HepG2 (cell line): ENCODE measurements around the gene SCUBE1. TPM values are rescaled to one million over a fixed set of nuclear protein-coding genes. Genes with fewer than 3 reads are reported as not detected.
A peak's percentile ranks its signal among the peaks of the same experiment; 100 is the strongest.

ENCODE experiments used
- ATAC-seq: fragments of 200-7000 bp; cut with Tn5 transposase; 3 replicates; pipeline ENCODE4 v1.9.1; 2020; ENCODE audit warnings: mild to moderate bottlenecking, moderate library complexity
- BruUV-seq: library from RNA; stranded (reverse); fragments of 400-500 nt; replicated peaks from 2 replicates; lab custom pipeline; 2021; lab: Mats Ljungman, UMichigan
- CTCF ChIA-PET: fragments of 300-600 bp; formaldehyde crosslinking; extraction: SDS; loops from one replicate; lab custom pipeline; 2021; ENCODE audit warnings: low total read pairs, inconsistent platforms, low intra/inter-chr PET ratio; lab: Yijun Ruan, JAX
- POLR2A ChIA-PET: fragments of 350-600 bp; sonication (Branson Sonifier 250); formaldehyde crosslinking; loops from one replicate; lab custom pipeline; 2020; ENCODE audit warnings: antibody characterized with exemption, inconsistent platforms; lab: Yijun Ruan, JAX
- DNase-seq: peaks from one replicate; pipeline ENCODE4 v3.0.0-alpha.2; 2015; ENCODE audit warnings: low spot score
- FAIRE-seq: peaks from 3 replicates; lab custom pipeline; 2011; peaks lifted over from hg19 to GRCh38; lab: Jason Lieb, UNC
- H2AFZ ChIP-seq: one replicate; pipeline ENCODE4 v1.6.1; 2011; ENCODE audit warnings: low read length, inconsistent platforms
- H3K27ac ChIP-seq: fragments of 300-600 bp; 3 replicates; pipeline ENCODE4 v1.8.0; 2011; ENCODE audit warnings: mixed run types, mild to moderate bottlenecking, mixed read lengths, low read length, inconsistent platforms; ENCODE audit not compliant: insufficient read depth; ENCODE audit errors: extremely low read length
- H3K27me3 ChIP-seq, 2 experiments: fragments of 200-600 bp in 1 of 2; 2 replicates in 1 of 2; 3 replicates in 1 of 2; pipeline versions ENCODE4 v1.6.0 to v1.8.0; 2011; ENCODE audit warnings: low read length in 2 of 2, mild to moderate bottlenecking in 2 of 2, moderate library complexity in 2 of 2, inconsistent platforms in 1 of 2; ENCODE audit not compliant: insufficient read depth in 2 of 2, control insufficient read depth in 1 of 2
- H3K36me3 ChIP-seq, 2 experiments: fragments of 200-600 bp in 1 of 2; replicated peaks in 1 of 2; 2 replicates in 1 of 2; 3 replicates in 1 of 2; pipeline versions ENCODE4 v1.5.1 to v1.8.0; 2011; ENCODE audit warnings: low read length in 2 of 2, inconsistent platforms in 1 of 2; ENCODE audit not compliant: insufficient read depth in 2 of 2, control insufficient read depth in 1 of 2
- H3K4me1 ChIP-seq: 2 replicates; pipeline ENCODE4 v1.5.1; 2012; ENCODE audit warnings: low read length, inconsistent platforms; ENCODE audit not compliant: insufficient read depth
- H3K4me2 ChIP-seq: 2 replicates; pipeline ENCODE4 v1.6.0; 2011; ENCODE audit warnings: low read depth, low read length, inconsistent platforms
- H3K4me3 ChIP-seq, 3 experiments: fragments of 200-600 bp in 1 of 3; sonication (generic), shearing (Covaris generic) in 1 of 3; replicated peaks in 1 of 3; 2 replicates each; pipeline ENCODE4 v1.5.1; 2011 to 2016; ENCODE audit warnings: low read length in 3 of 3, inconsistent platforms in 2 of 3, low read depth in 2 of 3, mild to moderate bottlenecking in 2 of 3, control low read depth in 1 of 3, mixed read lengths in 1 of 3; ENCODE audit not compliant: insufficient read depth in 1 of 3
- H3K79me2 ChIP-seq: one replicate; pipeline ENCODE4 v1.6.1; 2011; ENCODE audit warnings: low read length, inconsistent platforms; ENCODE audit not compliant: insufficient read depth
- H3K9ac ChIP-seq: 2 replicates; pipeline ENCODE4 v1.6.0; 2011; ENCODE audit warnings: mild to moderate bottlenecking, low read depth, low read length, inconsistent platforms; ENCODE audit not compliant: insufficient read depth
- H3K9me3 ChIP-seq: 2 replicates; pipeline ENCODE4 v1.5.1; 2012; ENCODE audit warnings: mild to moderate bottlenecking, low read length
- H4K20me1 ChIP-seq: 2 replicates; pipeline ENCODE4 v1.6.0; 2011; ENCODE audit warnings: inconsistent platforms, mild to moderate bottlenecking, low read length, moderate library complexity; ENCODE audit not compliant: insufficient read depth
- HES4 ChIP-seq: sonication (generic); formaldehyde crosslinking; IDR thresholded peaks from 2 replicates; pipeline ENCODE4 v1.9.0; 2021; ENCODE audit warnings: mild to moderate bottlenecking, missing genetic modification reagents, borderline replicate concordance
- HNF1B ChIP-seq: sonication (generic); formaldehyde crosslinking; IDR thresholded peaks from 2 replicates; pipeline ENCODE4 v1.5.1; 2020; ENCODE audit warnings: mild to moderate bottlenecking, moderate library complexity, missing genetic modification reagents
- JUNB ChIP-seq: sonication (generic); formaldehyde crosslinking; IDR thresholded peaks from 2 replicates; pipeline ENCODE4 v1.8.0; 2022; ENCODE audit warnings: missing genetic modification reagents, mild to moderate bottlenecking, borderline replicate concordance
- THYN1 ChIP-seq: sonication (generic); formaldehyde crosslinking; IDR thresholded peaks from 2 replicates; pipeline ENCODE4 v1.8.1; 2023; ENCODE audit warnings: low read depth, mild to moderate bottlenecking, moderate library complexity, missing genetic modification reagents, borderline replicate concordance
- ZNF350 ChIP-seq: sonication (generic); formaldehyde crosslinking; IDR thresholded peaks from 2 replicates; pipeline ENCODE4 v1.4.0; 2020; ENCODE audit warnings: mild to moderate bottlenecking, low read depth, missing genetic modification reagents, borderline replicate concordance
- ZNF629 ChIP-seq: sonication (generic); formaldehyde crosslinking; conservative IDR thresholded peaks from 2 replicates; pipeline ENCODE4 v1.5.0; 2020; ENCODE audit warnings: missing genetic modification reagents
- WGBS: methylation state at CpG from one replicate; pipeline ENCODE4 v1.1.6; 2017; ENCODE audit warnings: low lambda C conversion rate; 5-methylcytosine and 5-hydroxymethylcytosine counted together
- in situ Hi-C: cut with HindIII; loops from 2 replicates; pipeline ENCODE4 v1.10.0; 2017; ENCODE audit warnings: low pct_unique_long_range_greater_than_20kb; ENCODE audit not compliant: extremely low pct_ligation_motif_present
- intact Hi-C: fragments of 100-400 bp; cut with micrococcal nuclease; formaldehyde crosslinking; loops from one replicate; pipeline ENCODE4 v1.10.0; 2022; ENCODE audit not compliant: unreplicated experiment
- polyA plus RNA-seq, 8 experiments: library from polyadenylated mRNA; depleted of rRNA in 3 of 8; stranded (reverse) in 7 of 8; unstranded in 1 of 8; fragments of >200 nt; fragmentation: Illumina TruSeq in 4 of 8; extraction: Trizol in 4 of 8; gene quantifications; 2 replicates each; pipeline versions ENCODE4 v1.2.1 to v1.2.3, GENCODE V29; 2011 to 2016; ENCODE audit warnings: low read depth in 4 of 8, missing spikeins in 1 of 8, mixed read lengths in 1 of 8; ENCODE audit not compliant: insufficient read depth in 1 of 8
- total RNA-seq, 5 experiments: library from RNA; depleted of rRNA; stranded (reverse); fragments of >200 nt; fragmentation: Illumina TruSeq; extraction: Trizol; gene quantifications; 2 replicates each; pipeline ENCODE4 v1.2.3, GENCODE V29; 2016; ENCODE audit warnings: low read depth in 1 of 5
- TF ChIP-seq, protein P1 (sequence below), 2 experiments: IDR thresholded peaks; 2 replicates each; pipeline ENCODE4 v1.6.1; 2011 to 2012; ENCODE audit warnings: low read length in 2 of 2, borderline replicate concordance in 1 of 2, low read depth in 1 of 2, mild to moderate bottlenecking in 1 of 2, moderate library complexity in 1 of 2
- TF ChIP-seq, protein P2 (sequence below): sonication (generic); formaldehyde crosslinking; IDR thresholded peaks from 2 replicates; pipeline ENCODE4 v1.5.0; 2020; ENCODE audit warnings: mild to moderate bottlenecking, missing genetic modification reagents, moderate library complexity

SCUBE1 gene
- total and polyA plus RNA-seq, 2 of the 13 experiments (the other 11 are each of a cell fraction or from before 2014, with no cell fraction given): under 0.01 to 0.05 TPM

DNA sequence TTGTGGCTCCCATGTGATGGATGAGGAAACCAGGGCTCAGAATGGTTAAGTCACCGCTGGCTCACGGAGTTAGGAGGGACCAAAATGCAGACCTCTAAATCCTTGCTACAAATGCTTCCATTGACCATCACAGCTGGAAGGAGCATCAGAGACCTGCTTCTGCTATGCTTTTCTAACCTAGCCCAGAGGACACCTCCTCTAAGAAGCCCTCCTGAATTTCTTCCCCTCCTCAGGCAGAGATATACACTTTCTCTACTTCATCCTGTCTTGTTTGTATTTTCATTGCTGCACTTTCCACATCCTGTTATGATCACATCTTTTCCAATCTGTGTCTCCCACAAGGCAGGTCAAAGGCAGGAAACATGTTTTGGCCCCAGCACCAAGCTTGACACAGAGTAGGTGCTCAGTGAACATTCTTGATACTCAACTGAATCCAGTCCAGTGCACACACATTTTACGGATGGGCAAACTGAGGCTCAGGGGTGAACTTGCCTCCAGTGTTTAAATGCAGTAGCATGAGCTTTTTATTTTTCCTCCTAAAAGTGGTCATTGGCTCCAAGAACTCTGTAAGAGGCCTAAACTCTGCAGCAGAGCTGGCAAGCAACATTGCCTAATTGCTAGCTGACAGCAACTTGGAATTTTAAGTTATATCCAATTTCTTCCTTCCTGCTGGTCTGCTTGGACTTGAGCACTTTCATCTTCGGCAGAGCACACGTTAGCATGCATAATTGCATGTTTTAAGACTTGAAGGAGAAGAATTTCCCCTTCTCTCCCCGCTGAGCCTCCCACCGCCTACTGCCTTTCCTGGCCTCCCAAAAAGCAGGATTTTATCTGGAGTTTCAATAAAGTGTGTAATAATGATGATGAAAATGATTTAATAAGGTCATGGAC, 12.7 kb downstream of the SCUBE1 start:
- BruUV-seq: no TSS peak

DNA sequence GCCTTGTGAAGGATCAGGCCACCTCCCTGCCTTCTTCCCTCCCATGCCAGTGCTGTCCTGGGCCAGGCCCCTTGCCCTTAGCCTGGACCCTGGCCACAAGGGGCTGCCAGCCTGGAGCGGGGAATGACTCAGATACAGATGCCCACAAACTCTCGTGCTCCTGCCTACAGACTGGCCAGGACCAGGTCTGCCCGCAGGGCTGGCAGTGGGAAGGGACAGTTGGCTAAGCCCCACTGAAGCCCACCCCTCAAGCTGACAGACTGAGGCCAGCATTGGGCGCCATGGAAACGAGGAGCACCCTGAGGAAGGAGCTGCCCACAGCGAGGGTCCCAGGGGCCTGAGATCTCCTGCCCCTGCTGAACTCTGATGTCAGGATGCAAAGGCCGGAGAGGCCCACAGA, 14.1 kb downstream of the SCUBE1 start:
- in situ Hi-C loops: no loop called here
- no peak for ATAC-seq
- CTCF ChIA-PET: no interaction called here
- no peaks in the 10 kb centered on the region for H4K20me1 ChIP-seq
- intact Hi-C loops: no loop called here
- H2AFZ ChIP-seq: no peak overlapping the region
- H3K9me3 ChIP-seq: no peaks in the 10 kb centered on the region
- FAIRE-seq: no peak
- WGBS: no CpG with 5 or more reads among the region's 7 CpGs
- no peak for DNase-seq
- no peak overlapping the region for H3K27ac ChIP-seq
- H3K27me3 ChIP-seq: peaks cover 1 to 63% of the 10 kb centered on the region in 2 experiments; a peak in 3 of 5 replicates
- no TSS peak for BruUV-seq
- H3K9ac ChIP-seq: no peak overlapping the region
- H3K4me1 ChIP-seq: peaks cover 6% of the 10 kb centered on the region; the same call in 1 of the 2 replicates
- H3K4me2 ChIP-seq: no peak overlapping the region
- POLR2A ChIA-PET: no interaction called here
- no peaks in the 10 kb centered on the region for H3K36me3 ChIP-seq
- H3K4me3 ChIP-seq: no peak overlapping the region
- H3K79me2 ChIP-seq: no peaks in the 10 kb centered on the region
- TF ChIP-seq JUNB: no peak
- TF ChIP-seq HNF1B (CRISPR knock-in tag): no peak
- no peak for TF ChIP-seq HES4
- TF ChIP-seq ZNF350 (CRISPR knock-in tag): no peak
- TF ChIP-seq, protein P1, sequence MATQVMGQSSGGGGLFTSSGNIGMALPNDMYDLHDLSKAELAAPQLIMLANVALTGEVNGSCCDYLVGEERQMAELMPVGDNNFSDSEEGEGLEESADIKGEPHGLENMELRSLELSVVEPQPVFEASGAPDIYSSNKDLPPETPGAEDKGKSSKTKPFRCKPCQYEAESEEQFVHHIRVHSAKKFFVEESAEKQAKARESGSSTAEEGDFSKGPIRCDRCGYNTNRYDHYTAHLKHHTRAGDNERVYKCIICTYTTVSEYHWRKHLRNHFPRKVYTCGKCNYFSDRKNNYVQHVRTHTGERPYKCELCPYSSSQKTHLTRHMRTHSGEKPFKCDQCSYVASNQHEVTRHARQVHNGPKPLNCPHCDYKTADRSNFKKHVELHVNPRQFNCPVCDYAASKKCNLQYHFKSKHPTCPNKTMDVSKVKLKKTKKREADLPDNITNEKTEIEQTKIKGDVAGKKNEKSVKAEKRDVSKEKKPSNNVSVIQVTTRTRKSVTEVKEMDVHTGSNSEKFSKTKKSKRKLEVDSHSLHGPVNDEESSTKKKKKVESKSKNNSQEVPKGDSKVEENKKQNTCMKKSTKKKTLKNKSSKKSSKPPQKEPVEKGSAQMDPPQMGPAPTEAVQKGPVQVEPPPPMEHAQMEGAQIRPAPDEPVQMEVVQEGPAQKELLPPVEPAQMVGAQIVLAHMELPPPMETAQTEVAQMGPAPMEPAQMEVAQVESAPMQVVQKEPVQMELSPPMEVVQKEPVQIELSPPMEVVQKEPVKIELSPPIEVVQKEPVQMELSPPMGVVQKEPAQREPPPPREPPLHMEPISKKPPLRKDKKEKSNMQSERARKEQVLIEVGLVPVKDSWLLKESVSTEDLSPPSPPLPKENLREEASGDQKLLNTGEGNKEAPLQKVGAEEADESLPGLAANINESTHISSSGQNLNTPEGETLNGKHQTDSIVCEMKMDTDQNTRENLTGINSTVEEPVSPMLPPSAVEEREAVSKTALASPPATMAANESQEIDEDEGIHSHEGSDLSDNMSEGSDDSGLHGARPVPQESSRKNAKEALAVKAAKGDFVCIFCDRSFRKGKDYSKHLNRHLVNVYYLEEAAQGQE (IDR thresholded peaks at IDR 0.05; ENCODE audit: borderline replicate concordance in 1 of 2, low read depth in 1 of 2, low read length in 2 of 2): no peak
- TF ChIP-seq, protein P2, sequence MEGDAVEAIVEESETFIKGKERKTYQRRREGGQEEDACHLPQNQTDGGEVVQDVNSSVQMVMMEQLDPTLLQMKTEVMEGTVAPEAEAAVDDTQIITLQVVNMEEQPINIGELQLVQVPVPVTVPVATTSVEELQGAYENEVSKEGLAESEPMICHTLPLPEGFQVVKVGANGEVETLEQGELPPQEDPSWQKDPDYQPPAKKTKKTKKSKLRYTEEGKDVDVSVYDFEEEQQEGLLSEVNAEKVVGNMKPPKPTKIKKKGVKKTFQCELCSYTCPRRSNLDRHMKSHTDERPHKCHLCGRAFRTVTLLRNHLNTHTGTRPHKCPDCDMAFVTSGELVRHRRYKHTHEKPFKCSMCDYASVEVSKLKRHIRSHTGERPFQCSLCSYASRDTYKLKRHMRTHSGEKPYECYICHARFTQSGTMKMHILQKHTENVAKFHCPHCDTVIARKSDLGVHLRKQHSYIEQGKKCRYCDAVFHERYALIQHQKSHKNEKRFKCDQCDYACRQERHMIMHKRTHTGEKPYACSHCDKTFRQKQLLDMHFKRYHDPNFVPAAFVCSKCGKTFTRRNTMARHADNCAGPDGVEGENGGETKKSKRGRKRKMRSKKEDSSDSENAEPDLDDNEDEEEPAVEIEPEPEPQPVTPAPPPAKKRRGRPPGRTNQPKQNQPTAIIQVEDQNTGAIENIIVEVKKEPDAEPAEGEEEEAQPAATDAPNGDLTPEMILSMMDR (CRISPR knock-in tag): no peak

More for the DNA sequence above, 12.7 kb downstream of the SCUBE1 start:
- DNase-seq (no peak), FAIRE-seq (no peak), ATAC-seq (no peak)
- no peaks in the 10 kb centered on the region for H3K9me3 ChIP-seq
- ChIA-PET POLR2A (no interaction called here), CTCF (no interaction called here)
- 16% methylated on average over 7 of the region's 7 CpGs for WGBS
- no peak overlapping the region for H3K27ac ChIP-seq
- H3K27me3 ChIP-seq: peaks cover 1 to 59% of the 10 kb centered on the region in 2 experiments; a peak in 3 of 5 replicates
- no peak overlapping the region for H3K9ac ChIP-seq
- peaks cover 6% of the 10 kb centered on the region; the same call in 1 of the 2 replicates for H3K4me1 ChIP-seq
- no peak overlapping the region for H3K4me3 ChIP-seq
- intact Hi-C loops: no loop called here
- H4K20me1 ChIP-seq: no peaks in the 10 kb centered on the region
- in situ Hi-C loops: no loop called here
- H3K4me2 ChIP-seq: no peak overlapping the region
- no peaks in the 10 kb centered on the region for H3K79me2 ChIP-seq
- no peaks in the 10 kb centered on the region for H3K36me3 ChIP-seq
- H2AFZ ChIP-seq: no peak overlapping the region
- TF ChIP-seq ZNF629 (CRISPR knock-in tag) (peak; percentile 59), THYN1 (CRISPR knock-in tag) (no peak)
